Adipose tissue (tissue), 3 donors: ENCODE results near the gene COMMD3. TPM values are rescaled to one million over a fixed set of nuclear protein-coding genes. Genes with fewer than 3 reads are reported as not detected.

Experiments
- H3K27ac ChIP-seq: one replicate; pipeline ENCODE4 v1.5.1; 2013; ENCODE audit warnings: low read depth, low read length
- WGBS, 3 donors: extraction: QIAGEN DNeasy Blood & Tissue Kit; methylation state at CpG; one replicate each; pipeline ENCODE4 v1.1.7; 2013; 5-methylcytosine and 5-hydroxymethylcytosine counted together
- polyA plus RNA-seq, 3 donors: library from polyadenylated mRNA; stranded (reverse); fragments of 200-250 nt; gene quantifications; one replicate each; pipeline ENCODE4 v1.2.3, GENCODE V29; 2013
- donor health status: healthy with polysubstance abuse.
- donor health status: Bipolar disorder and iron deficiency.
- donor health status: healthy.

COMMD3 gene
- polyA plus RNA-seq, 3 donors: 30.2 to 65.8 (median 48.4) TPM

DNA sequence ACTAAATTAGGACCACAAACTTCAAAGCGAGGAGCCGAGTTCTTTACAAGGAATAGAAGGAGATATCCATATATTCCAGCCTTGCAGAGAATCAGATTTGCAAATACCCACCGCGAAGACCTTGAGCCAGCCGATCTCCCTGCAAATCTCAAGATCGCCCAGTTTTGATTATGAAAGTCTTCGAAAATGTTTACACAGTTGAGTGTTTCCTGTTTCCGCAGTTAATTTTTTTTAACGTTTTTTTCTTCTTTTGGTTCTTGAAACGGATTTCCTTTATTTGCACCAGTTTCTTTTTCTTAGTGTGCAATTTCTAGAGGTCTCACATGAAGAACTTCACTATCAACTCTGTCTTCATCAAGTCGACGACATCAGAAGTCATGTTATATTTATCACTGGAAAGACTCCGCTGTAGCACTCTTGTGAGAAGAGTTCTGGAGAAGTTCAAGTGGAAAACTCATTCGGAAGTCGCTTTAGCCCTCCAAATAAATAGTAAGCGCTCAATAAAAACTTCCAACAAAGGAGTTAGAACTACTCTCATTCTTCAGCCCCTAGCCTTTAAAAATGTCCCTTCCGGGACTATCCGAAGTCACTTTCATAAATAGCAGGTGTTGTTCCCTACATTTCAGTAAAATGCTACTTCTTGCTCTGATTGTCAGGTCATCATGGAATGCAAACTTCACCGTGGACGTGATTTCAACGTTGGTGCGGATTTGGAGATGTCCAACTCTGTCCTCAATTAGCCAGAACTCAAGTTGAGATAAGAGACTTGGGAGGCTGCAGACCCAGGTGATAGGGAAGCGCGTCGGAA, 17.2 kb downstream of the COMMD3 start:
- 44 to 63% (median 48%) methylated on average over 25 of the region's 25 CpGs for WGBS, 3 donors
- H3K27ac ChIP-seq: no peak overlapping the region

GRCh38 chr10:22333975-22334282, 17.7 kb downstream of the COMMD3 start:
- WGBS, 3 donors: 50 to 63% (median 62%) methylated on average over 16 of the region's 16 CpGs
- no peak overlapping the region for H3K27ac ChIP-seq

DNA sequence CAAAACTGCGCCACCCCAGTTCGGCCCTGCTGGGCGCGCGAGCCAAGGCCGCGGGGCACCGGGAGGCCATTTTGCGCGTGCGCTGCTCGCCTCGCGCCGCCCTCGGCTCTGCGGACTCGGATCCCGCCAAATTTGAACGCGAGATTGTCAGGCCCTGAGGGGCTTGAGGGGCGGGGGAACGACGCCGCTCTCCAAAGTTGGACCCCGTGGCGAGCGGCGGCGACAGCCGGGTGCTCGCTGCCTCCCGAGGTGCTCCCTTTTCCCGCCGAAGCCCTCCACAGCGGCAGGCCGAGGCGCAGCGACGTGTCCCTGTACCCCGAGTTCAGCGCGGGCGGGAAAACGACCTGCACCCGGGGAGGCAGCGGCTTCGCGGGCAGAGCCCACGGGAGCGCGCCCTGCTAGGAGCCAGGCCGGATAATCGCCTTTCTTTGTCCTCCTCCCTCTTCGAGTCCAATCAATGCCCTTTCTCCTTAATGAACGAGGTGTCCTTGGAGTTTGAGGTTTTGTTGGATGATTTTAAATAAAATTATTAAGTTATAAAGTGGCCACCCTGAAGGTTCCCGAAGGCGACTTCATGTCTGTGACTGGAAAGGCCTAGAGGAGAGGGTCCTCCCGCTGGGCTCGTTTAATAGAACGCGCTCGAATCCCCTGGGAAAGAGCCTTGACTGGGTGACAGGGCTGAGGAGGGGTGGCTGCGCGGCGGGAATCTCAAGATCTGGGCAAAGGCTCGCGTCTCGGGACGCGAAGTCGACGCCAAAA, 18.4 kb downstream of the COMMD3 start:
- no peak overlapping the region for H3K27ac ChIP-seq
- WGBS, 3 donors: 6 to 17% (median 15%) methylated on average over 66 to 73 of the region's 73 CpGs

- 3 to 5% (median 4%) methylated on average over 63 to 71 of the region's 71 CpGs for WGBS, 3 donors
- H3K27ac ChIP-seq: no peak overlapping the region
Observed at GRCh38 chr10:22335173-22335933, 19.2 kb downstream of the COMMD3 start.

DNA sequence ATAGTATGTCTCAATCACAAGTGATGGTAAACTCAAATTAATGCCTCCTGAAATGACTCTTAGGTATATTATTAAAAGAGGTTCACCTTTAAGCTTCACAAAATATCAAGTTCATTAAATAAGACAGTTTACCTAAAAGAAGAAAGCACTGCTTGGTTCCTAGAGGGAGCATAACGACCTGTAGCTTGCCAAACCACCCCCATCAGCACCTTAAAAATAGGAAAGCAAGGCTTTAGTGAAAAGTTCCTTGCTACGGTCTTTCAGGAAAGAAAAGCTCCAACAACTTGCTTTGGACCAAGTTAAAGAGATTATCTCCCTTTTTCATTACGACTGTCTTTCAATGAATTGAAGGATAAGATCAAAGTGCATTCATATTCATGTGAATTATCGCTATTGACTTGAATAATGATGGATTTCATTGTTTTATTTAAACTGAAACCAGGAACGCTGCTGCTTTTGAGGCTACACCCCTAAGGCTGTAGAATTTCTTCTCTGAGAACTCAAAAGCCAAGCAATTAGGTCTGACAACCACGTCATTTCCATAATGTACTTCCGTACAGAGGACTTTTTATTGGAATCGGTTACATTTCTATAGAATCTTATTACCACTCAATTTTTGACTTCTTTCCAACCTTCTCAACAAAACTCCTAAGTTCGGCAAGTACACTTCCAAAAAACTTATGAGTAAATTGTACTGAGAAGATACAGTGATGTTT, 22.2 kb downstream of the COMMD3 start:
- H3K27ac ChIP-seq: no peak overlapping the region
- WGBS, 3 donors: 20 to 23% (median 21%) methylated on average over 9 of the region's 9 CpGs

DNA sequence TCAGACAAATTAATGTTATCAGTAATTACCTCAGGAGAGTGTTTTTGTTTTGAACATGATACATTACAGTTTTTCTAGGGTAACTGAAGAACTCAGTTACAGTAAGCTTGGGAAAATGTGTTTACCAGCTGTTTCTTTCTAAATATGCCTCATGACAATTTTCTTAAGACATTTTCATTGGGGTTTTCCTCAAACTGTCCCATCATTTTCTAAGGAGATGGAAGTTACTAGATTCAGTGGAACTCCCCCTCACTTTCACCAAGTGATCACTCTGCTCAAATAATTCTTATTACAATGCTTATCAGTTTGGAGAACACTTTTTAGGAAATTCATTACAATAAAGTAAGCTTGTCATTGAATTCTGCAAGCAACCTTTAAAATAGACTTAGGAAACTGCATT, 22.7 kb downstream of the COMMD3 start:
- H3K27ac ChIP-seq: no peak overlapping the region

- H3K27ac ChIP-seq: peak overlapping the region; percentile 83
- 1% methylated on average over 13 of the region's 13 CpGs for WGBS, 3 donors
Observed at GRCh38 chr10:22339761-22340328, 23.7 kb downstream of the COMMD3 start.

GRCh38 chr10:22340329-22341189, 24.4 kb downstream of the COMMD3 start:
- peak overlapping the region; percentile 83 for H3K27ac ChIP-seq
- WGBS, 3 donors: 1% methylated on average over 73 to 97 of the region's 98 CpGs

GRCh38 chr10:22341190-22341925, 25.2 kb downstream of the COMMD3 start:
- H3K27ac ChIP-seq: no peak overlapping the region
- WGBS, 3 donors: 2 to 3% (median 2%) methylated on average over 40 of the region's 40 CpGs

DNA sequence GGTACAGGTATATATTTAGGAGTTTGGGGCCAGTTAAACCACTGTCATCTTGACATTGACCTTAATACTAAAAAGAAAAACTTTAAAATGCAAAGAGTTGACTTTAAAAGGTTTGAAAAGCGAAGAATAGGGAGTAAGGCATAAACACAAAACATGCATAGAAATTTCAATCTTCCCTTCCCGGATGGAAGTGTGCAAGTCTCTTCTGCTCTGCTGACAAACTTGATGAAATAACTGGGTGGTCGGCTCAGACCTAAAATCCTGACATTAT, 25.7 kb downstream of the COMMD3 start:
- WGBS, 3 donors: 42 to 46% (median 43%) methylated on average over 3 of the region's 3 CpGs
- no peak overlapping the region for H3K27ac ChIP-seq

GRCh38 chr10:22342421-22342820, 26.2 kb downstream of the COMMD3 start:
- no peak overlapping the region for H3K27ac ChIP-seq

DNA sequence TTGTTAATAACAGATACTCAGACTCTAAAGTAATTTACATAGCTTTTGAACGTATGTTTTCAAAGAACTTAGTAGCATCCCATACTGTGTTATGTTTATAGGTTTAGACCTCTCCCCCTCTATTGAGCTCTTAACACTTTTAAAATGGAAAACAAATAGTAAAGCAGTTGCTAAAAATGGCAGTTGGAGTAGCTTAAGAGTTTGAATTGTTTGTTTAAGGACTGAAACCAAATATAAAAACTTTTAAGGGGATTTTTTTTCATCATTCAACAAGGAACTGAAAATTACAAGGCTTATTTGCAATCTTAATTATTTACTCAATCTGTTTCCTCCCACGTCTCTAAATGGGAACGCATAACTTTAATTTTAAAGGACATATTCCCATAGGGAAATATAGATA, 27.5 kb downstream of the COMMD3 start:
- H3K27ac ChIP-seq: no peak overlapping the region
- WGBS, 3 donors: 16 to 18% (median 17%) methylated on average over 3 of the region's 3 CpGs

More at GRCh38 chr10:22342421-22342820, 26.2 kb downstream of the COMMD3 start:
- WGBS, 3 donors: 46 to 49% (median 46%) methylated on average over 3 of the region's 3 CpGs

GRCh38 chr10:22344249-22344648, 28.1 kb downstream of the COMMD3 start:
- WGBS, 3 donors: 19 to 24% (median 20%) methylated on average over 1 of the region's 1 CpG

DNA sequence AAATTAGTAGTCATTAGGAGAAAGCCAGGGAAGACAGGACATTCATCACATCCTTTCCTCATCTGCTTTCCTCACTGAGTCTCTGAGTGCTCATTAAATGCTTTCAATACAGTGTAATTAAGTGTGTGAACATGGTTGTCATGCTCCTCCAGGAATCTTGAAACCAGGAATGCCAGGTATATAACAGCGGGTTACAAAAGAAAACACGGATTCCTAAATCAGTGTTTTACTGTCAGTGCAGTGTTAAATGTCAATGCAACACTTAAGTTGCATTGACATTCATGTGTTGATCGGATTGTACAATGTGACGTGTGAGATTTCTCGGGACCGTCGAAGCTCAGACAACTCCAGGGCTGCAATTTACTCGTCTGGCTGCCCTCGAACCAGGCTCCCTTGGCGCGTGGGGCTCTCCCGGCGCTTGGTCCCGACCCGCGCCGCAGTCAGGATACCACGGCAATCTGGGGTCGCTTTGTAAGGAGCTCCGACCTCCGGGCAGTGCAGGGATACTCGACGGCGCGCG, 28.7 kb downstream of the COMMD3 start:
- no peak overlapping the region for H3K27ac ChIP-seq
- 9 to 13% (median 13%) methylated on average over 25 to 26 of the region's 26 CpGs for WGBS, 3 donors

More at GRCh38 chr10:22344249-22344648, 28.1 kb downstream of the COMMD3 start:
- no peak overlapping the region for H3K27ac ChIP-seq

- 6 to 7% (median 7%) methylated on average over 80 to 83 of the region's 83 CpGs for WGBS, 3 donors
- no peak within 1 kb of the TSS for H3K27ac ChIP-seq
Observed at GRCh38 chr10:22345301-22346095, 29.3 kb downstream of the COMMD3 start, which contains the start of gene SPAG6. Gene SPAG6 (plus strand): TSS chr10:22345496. CDS start chr10:22345612, 116 bp downstream.

DNA sequence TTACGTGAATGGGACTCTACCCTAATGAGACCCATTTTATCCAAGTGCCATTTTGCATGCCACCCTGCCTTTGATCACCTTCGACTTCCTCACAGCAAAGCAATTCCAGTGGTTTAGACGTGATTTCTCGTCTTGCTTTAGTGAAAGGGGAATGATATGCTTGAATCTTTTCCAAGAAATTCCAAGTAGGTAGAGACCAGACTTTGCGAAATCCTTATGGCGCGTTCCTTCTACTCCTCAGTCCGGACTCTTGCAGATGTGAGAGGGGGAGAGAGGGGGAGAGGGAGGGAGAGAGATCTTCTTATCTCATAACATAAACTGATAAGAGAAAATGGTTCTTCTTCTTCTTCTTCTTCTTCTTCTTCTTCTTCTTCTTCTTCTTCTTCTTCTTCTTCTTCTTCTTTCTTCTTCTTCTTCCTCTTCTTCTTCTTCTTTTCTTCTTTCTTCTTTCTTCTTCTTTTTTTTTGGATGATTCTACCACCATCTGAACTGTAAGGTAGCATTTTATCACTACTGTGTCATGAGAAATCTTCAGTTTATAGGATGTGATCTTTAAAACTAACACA, 30.0 kb downstream of the COMMD3 start:
- H3K27ac ChIP-seq: no peak overlapping the region
- 38 to 52% (median 43%) methylated on average over 8 of the region's 8 CpGs for WGBS, 3 donors
